GM12892 (cell line): ENCODE data around the gene CHGA.

ENCODE experiments used
- POLR2A ChIP-seq: IDR thresholded peaks from 2 replicates; pipeline ENCODE4 v1.6.1; 2011; ENCODE audit warnings: low read depth, low read length, control low read depth
- POLR2AphosphoS5 ChIP-seq: IDR thresholded peaks from 2 replicates; pipeline ENCODE4 v1.6.1; 2011; ENCODE audit warnings: low read depth, low read length, control low read depth

DNA sequence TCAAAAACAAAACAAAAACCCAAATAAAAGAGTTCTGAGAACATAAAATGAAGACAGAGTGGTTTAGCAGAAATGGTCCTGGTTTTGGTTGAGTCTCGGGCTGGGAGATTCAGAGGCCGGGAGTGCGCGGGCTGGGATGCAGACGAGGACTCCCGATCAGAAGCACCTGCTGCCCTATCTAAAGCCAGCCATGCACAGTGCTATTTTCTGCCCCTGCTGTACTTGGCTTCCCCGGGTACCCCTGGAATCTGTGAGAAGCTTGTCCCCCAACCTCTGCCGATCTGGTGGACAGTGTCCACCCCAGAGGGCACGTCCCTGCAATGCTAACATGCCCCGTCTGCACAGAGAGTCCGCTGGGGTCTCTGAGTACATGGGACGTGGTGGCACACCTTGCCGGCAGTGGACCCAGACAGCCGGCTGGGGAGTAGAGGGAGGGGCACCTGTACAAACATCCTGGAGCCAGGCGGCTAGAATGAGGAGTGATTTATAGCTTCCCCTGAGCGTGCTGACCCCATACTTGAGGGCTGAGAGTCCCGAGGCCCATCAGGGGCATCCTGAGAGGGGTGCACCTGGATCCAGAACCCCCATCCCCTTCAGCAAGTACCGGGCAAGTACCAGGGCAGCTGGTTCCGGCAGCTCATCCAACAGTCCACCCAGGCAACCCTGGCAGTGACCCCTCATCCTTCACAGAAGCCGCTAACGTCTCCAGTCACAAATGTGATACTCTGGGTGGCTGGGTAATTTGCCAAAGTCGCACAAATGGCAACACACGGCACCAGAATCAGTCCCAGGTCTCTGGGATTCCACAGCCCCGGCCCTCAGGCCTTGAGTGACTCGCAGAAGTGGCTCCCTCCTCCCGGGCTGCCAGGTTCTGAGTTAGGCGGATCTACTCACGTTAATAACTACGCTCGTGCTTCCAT lies 37.1 kb downstream of the CHGA start:
- TF ChIP-seq POLR2A (no peak), POLR2AphosphoS5 (no peak)
